ENCODE results near the gene NANOS1. TPM values are rescaled to one million over a fixed set of nuclear protein-coding genes. Genes with fewer than 3 reads are reported as not detected.

The NANOS1 gene
- total RNA-seq, 1 experiment from 2014 or later, result 18.0 TPM

DNA sequence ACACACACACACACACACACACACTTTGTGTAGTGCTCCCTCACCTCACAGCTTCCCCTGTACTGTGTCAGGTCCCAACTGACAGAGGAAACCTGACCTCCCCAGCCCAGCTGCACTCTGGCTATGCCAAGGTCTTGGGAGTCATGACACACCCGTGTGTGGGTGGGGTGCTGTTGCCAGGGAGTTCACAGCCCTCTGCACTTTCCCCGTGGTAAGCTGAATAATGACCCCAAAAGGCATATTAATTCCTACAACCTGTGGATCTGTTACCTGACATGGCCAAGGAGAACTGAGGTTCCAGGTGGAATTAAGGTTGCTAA is 8.9 kb upstream of the NANOS1 start:
- no peak overlapping the region for H3K27ac ChIP-seq (ENCODE audit: low read length)
- ChIA-PET CTCF (no interaction called here), POLR2A (no interaction called here)
- no peaks in the 10 kb centered on the region for H3K36me3 ChIP-seq (ENCODE audit: control insufficient read depth, insufficient read depth, low read length)
- intact Hi-C loops (cut with micrococcal nuclease; ENCODE audit: unreplicated experiment) (no loop called here), in situ Hi-C loops (cut with HindIII; ENCODE audit: low pct_unique_long_range_greater_than_20kb, low sequenced_read_pairs) (no loop called here)
- TF ChIP-seq TCF7L2 (IDR thresholded peaks at IDR 0.05; ENCODE audit: low read depth, low read length) (no peak), SIN3A (IDR thresholded peaks at IDR 0.05; ENCODE audit: borderline replicate concordance, insufficient read depth, low read depth, low read length) (no peak), POLR2AphosphoS5 (IDR thresholded peaks at IDR 0.05; ENCODE audit: low read depth, low read length) (no peak)
- TF ChIP-seq, protein P1, sequence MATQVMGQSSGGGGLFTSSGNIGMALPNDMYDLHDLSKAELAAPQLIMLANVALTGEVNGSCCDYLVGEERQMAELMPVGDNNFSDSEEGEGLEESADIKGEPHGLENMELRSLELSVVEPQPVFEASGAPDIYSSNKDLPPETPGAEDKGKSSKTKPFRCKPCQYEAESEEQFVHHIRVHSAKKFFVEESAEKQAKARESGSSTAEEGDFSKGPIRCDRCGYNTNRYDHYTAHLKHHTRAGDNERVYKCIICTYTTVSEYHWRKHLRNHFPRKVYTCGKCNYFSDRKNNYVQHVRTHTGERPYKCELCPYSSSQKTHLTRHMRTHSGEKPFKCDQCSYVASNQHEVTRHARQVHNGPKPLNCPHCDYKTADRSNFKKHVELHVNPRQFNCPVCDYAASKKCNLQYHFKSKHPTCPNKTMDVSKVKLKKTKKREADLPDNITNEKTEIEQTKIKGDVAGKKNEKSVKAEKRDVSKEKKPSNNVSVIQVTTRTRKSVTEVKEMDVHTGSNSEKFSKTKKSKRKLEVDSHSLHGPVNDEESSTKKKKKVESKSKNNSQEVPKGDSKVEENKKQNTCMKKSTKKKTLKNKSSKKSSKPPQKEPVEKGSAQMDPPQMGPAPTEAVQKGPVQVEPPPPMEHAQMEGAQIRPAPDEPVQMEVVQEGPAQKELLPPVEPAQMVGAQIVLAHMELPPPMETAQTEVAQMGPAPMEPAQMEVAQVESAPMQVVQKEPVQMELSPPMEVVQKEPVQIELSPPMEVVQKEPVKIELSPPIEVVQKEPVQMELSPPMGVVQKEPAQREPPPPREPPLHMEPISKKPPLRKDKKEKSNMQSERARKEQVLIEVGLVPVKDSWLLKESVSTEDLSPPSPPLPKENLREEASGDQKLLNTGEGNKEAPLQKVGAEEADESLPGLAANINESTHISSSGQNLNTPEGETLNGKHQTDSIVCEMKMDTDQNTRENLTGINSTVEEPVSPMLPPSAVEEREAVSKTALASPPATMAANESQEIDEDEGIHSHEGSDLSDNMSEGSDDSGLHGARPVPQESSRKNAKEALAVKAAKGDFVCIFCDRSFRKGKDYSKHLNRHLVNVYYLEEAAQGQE (IDR thresholded peaks at IDR 0.05; ENCODE audit: insufficient read depth in 1 of 2, low read depth in 2 of 2, low read length in 1 of 2), result no peak
- TF ChIP-seq, protein P2, sequence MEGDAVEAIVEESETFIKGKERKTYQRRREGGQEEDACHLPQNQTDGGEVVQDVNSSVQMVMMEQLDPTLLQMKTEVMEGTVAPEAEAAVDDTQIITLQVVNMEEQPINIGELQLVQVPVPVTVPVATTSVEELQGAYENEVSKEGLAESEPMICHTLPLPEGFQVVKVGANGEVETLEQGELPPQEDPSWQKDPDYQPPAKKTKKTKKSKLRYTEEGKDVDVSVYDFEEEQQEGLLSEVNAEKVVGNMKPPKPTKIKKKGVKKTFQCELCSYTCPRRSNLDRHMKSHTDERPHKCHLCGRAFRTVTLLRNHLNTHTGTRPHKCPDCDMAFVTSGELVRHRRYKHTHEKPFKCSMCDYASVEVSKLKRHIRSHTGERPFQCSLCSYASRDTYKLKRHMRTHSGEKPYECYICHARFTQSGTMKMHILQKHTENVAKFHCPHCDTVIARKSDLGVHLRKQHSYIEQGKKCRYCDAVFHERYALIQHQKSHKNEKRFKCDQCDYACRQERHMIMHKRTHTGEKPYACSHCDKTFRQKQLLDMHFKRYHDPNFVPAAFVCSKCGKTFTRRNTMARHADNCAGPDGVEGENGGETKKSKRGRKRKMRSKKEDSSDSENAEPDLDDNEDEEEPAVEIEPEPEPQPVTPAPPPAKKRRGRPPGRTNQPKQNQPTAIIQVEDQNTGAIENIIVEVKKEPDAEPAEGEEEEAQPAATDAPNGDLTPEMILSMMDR (IDR thresholded peaks at IDR 0.05), result no peak
- no peaks in the 10 kb centered on the region for H3K9me3 ChIP-seq (ENCODE audit: control insufficient read depth, insufficient read depth, low read depth, low read length)
- no peak overlapping the region for H3K4me3 ChIP-seq (ENCODE audit: low read depth in 2 of 2, low read length in 2 of 2)
- ATAC-seq (no peak), DNase-seq (ENCODE audit: low read depth, low spot score) (no peak)
- H3K27me3 ChIP-seq (ENCODE audit: control insufficient read depth, insufficient read depth, low read length), result no peaks in the 10 kb centered on the region
- H3K4me1 ChIP-seq (ENCODE audit: control insufficient read depth, insufficient read depth, low read length), result peaks cover 26% of the 10 kb centered on the region
- no TSS peak for BruUV-seq (replicated peaks)

DNA sequence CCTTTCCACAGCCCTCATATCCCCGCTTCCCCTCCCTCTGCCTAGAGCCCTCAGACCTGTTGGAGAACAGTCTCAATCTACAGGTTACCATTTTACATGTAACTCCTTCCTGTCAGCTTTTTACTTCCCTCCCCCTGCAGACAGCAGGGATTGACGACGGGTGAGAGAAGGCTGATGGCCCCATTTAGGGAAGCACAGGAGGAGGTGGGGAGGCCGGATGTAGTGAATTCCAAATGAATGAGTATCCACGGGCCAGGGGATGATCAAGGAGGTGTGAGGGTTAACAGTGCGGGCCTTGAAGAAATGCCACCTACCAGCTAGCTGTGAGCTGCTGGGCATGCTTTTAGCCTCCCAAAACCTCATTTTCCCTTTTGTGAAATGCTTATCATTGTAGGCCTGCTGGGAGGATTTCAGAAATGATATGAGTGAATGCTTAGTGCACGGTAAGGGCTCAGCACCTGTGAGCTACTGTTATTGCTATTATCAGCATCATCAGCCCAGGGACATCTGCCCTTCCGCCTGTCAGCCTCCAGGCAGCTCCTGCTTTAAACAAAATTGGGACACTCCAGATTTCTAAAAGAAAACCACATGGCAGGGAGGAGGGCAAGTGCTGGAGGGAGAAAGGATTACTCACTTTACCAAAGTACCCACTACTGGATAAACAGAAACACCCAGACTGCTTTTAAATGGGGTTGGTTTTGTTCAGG is 6.5 kb upstream of the NANOS1 start:
- TF ChIP-seq TCF7L2 (IDR thresholded peaks at IDR 0.05; ENCODE audit: low read depth, low read length), result no peak
- TF ChIP-seq, protein P2 (IDR thresholded peaks at IDR 0.05), result no peak
- BruUV-seq (replicated peaks), result no TSS peak
- DNase-seq (ENCODE audit: low read depth, low spot score), result no peak
- Histone ChIP-seq H3K27ac (ENCODE audit: low read length) (peak overlapping the region; percentile 14; the same call in 1 of the 2 replicates), H3K4me3 (ENCODE audit: low read depth in 2 of 2, low read length in 2 of 2) (no peak overlapping the region), H3K4me1 (ENCODE audit: control insufficient read depth, insufficient read depth, low read length) (peaks cover 44% of the 10 kb centered on the region), H3K9me3 (ENCODE audit: control insufficient read depth, insufficient read depth, low read depth, low read length) (no peaks in the 10 kb centered on the region), H3K27me3 (ENCODE audit: control insufficient read depth, insufficient read depth, low read length) (no peaks in the 10 kb centered on the region), H3K36me3 (ENCODE audit: control insufficient read depth, insufficient read depth, low read length) (no peaks in the 10 kb centered on the region)
- ChIA-PET CTCF (no interaction called here), POLR2A (no interaction called here)
- in situ Hi-C loops (cut with HindIII; ENCODE audit: low pct_unique_long_range_greater_than_20kb, low sequenced_read_pairs) (no loop called here), intact Hi-C loops (cut with micrococcal nuclease; ENCODE audit: unreplicated experiment) (no loop called here)
- ATAC-seq, result peak; percentile 26; the same call in 1 of the 2 replicates
